Measurements from ENCODE around the gene TTLL10.

DNA sequence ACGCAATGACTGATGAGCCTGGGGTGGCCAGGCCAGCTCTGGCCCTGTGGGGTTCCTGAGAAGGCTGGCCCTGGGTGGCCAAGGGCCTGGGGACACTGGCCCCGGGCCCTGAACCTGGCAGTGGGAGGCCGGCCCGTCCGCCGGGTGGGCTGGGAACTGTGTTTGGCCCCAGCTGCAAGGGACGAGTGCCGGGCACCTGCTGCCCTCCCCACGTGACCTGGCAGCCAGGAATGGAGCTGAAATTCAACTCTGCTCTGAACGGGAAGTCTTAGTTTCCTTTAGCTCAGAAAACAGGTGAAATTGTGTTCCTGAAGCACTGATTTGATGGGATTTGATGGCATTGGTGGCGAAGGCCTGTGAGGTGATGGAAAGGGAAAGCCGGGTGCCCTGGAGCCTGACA, 8.2 kb upstream of the TTLL10 start:
- TF ChIP-seq CTCF (IDR thresholded peaks at IDR 0.05; ENCODE audit: low read depth, low read length, missing input control) (no peak), RAD21 (IDR thresholded peaks at IDR 0.05) (no peak), TAF1 (conservative IDR thresholded peaks at IDR 0.05) (no peak), REST (IDR thresholded peaks at IDR 0.05) (no peak), GABPA (IDR thresholded peaks at IDR 0.05 in 1 of 2, conservative IDR thresholded peaks at IDR 0.05 in 1 of 2) (no peak), SP1 (IDR thresholded peaks at IDR 0.05) (no peak), RXRA (IDR thresholded peaks at IDR 0.05) (no peak), YY1 (IDR thresholded peaks at IDR 0.05) (no peak), EGR1 (IDR thresholded peaks at IDR 0.05; ENCODE audit: low read depth in 2 of 2) (no peak), JUND (IDR thresholded peaks at IDR 0.05) (no peak), NR2F2 (IDR thresholded peaks at IDR 0.05) (no peak), HNF4G (IDR thresholded peaks at IDR 0.05) (no peak)
- TF ChIP-seq, protein P1, sequence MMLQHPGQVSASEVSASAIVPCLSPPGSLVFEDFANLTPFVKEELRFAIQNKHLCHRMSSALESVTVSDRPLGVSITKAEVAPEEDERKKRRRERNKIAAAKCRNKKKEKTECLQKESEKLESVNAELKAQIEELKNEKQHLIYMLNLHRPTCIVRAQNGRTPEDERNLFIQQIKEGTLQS (IDR thresholded peaks at IDR 0.05): no peak
- TF ChIP-seq, protein P2, sequence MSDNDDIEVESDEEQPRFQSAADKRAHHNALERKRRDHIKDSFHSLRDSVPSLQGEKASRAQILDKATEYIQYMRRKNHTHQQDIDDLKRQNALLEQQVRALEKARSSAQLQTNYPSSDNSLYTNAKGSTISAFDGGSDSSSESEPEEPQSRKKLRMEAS (IDR thresholded peaks at IDR 0.05): no peak

Measured in liver (tissue), 3 donors.